ENCODE data around the gene GRIN2A.

GRIN2A gene

GRCh38 chr16:9966569-9967157, 215.6 kb downstream of the GRIN2A start:
- in situ Hi-C loops (cut with MboI; ENCODE audit: low sequenced_read_pairs) = no loop called here
- Histone ChIP-seq H3K9me3 (no peaks in the 10 kb centered on the region), H3K4me3 (no peak overlapping the region), H3K4me1 (no peaks in the 10 kb centered on the region), H3K27me3 (ENCODE audit: low read depth) (no peaks in the 10 kb centered on the region), H3K36me3 (replicated peaks) (no peaks in the 10 kb centered on the region)
- DNase-seq (ENCODE audit: low spot score in 2 of 2) = no peak

GRCh38 chr16:9965079-9965478, 217.1 kb downstream of the GRIN2A start:
- in situ Hi-C loops (cut with MboI; ENCODE audit: low sequenced_read_pairs) = no loop called here
- no peaks in the 10 kb centered on the region for H3K36me3 ChIP-seq (replicated peaks)
- no peaks in the 10 kb centered on the region for H3K4me1 ChIP-seq
- no peaks in the 10 kb centered on the region for H3K27me3 ChIP-seq (ENCODE audit: low read depth)
- DNase-seq (ENCODE audit: low spot score in 2 of 2) = no peak
- H3K9me3 ChIP-seq = no peaks in the 10 kb centered on the region
- no peak overlapping the region for H3K4me3 ChIP-seq

- Histone ChIP-seq H3K9me3 (no peaks in the 10 kb centered on the region), H3K27me3 (ENCODE audit: low read depth) (no peaks in the 10 kb centered on the region), H3K4me1 (no peaks in the 10 kb centered on the region), H3K36me3 (replicated peaks) (no peaks in the 10 kb centered on the region), H3K4me3 (no peak overlapping the region)
- in situ Hi-C loops (cut with MboI; ENCODE audit: low sequenced_read_pairs) = no loop called here
- DNase-seq (ENCODE audit: low spot score in 2 of 2) = no peak
Measured at GRCh38 chr16:9964426-9964825, 217.8 kb downstream of the GRIN2A start.

- no peak for DNase-seq (ENCODE audit: low spot score in 2 of 2)
- in situ Hi-C loops (cut with MboI; ENCODE audit: low sequenced_read_pairs) = no loop called here
- Histone ChIP-seq H3K4me1 (no peaks in the 10 kb centered on the region), H3K9me3 (no peaks in the 10 kb centered on the region), H3K27me3 (ENCODE audit: low read depth) (no peaks in the 10 kb centered on the region), H3K36me3 (replicated peaks) (no peaks in the 10 kb centered on the region), H3K4me3 (no peak overlapping the region)
Measured at GRCh38 chr16:9957433-9957832, 224.8 kb downstream of the GRIN2A start.

- DNase-seq (ENCODE audit: low spot score in 2 of 2) = no peak
- Histone ChIP-seq H3K36me3 (replicated peaks) (no peaks in the 10 kb centered on the region), H3K4me3 (no peak overlapping the region), H3K9me3 (no peaks in the 10 kb centered on the region), H3K27me3 (ENCODE audit: low read depth) (no peaks in the 10 kb centered on the region), H3K4me1 (no peaks in the 10 kb centered on the region)
- in situ Hi-C loops (cut with MboI; ENCODE audit: low sequenced_read_pairs) = no loop called here
Measured at GRCh38 chr16:9957002-9957401, 225.2 kb downstream of the GRIN2A start.

GRCh38 chr16:9955677-9956076, 226.6 kb downstream of the GRIN2A start:
- no peaks in the 10 kb centered on the region for H3K27me3 ChIP-seq (ENCODE audit: low read depth)
- in situ Hi-C loops (cut with MboI; ENCODE audit: low sequenced_read_pairs) = no loop called here
- no peaks in the 10 kb centered on the region for H3K36me3 ChIP-seq (replicated peaks)
- no peaks in the 10 kb centered on the region for H3K9me3 ChIP-seq
- H3K4me1 ChIP-seq = no peaks in the 10 kb centered on the region
- DNase-seq (ENCODE audit: low spot score in 2 of 2) = no peak
- H3K4me3 ChIP-seq = no peak overlapping the region

- Histone ChIP-seq H3K27me3 (ENCODE audit: low read depth) (no peaks in the 10 kb centered on the region), H3K4me1 (no peaks in the 10 kb centered on the region), H3K36me3 (replicated peaks) (no peaks in the 10 kb centered on the region), H3K9me3 (no peaks in the 10 kb centered on the region), H3K4me3 (no peak overlapping the region)
- in situ Hi-C loops (cut with MboI; ENCODE audit: low sequenced_read_pairs) = no loop called here
- DNase-seq (ENCODE audit: low spot score in 2 of 2) = no peak
Measured at GRCh38 chr16:9953908-9954570, 228.2 kb downstream of the GRIN2A start.

GRCh38 chr16:9950658-9951057, 231.6 kb downstream of the GRIN2A start:
- DNase-seq (ENCODE audit: low spot score in 2 of 2) = no peak
- in situ Hi-C loops (cut with MboI; ENCODE audit: low sequenced_read_pairs) = no loop called here

GRCh38 chr16:9949396-9949795, 232.8 kb downstream of the GRIN2A start:
- Histone ChIP-seq H3K4me3 (no peak overlapping the region), H3K4me1 (no peaks in the 10 kb centered on the region), H3K27me3 (ENCODE audit: low read depth) (no peaks in the 10 kb centered on the region), H3K36me3 (replicated peaks) (no peaks in the 10 kb centered on the region), H3K9me3 (no peaks in the 10 kb centered on the region)
- DNase-seq (ENCODE audit: low spot score in 2 of 2) = no peak
- in situ Hi-C loops (cut with MboI; ENCODE audit: low sequenced_read_pairs) = no loop called here

More at GRCh38 chr16:9950658-9951057, 231.6 kb downstream of the GRIN2A start:
- no peaks in the 10 kb centered on the region for H3K27me3 ChIP-seq (ENCODE audit: low read depth)
- no peak overlapping the region for H3K4me3 ChIP-seq
- H3K36me3 ChIP-seq (replicated peaks) = no peaks in the 10 kb centered on the region
- H3K4me1 ChIP-seq = no peaks in the 10 kb centered on the region
- H3K9me3 ChIP-seq = no peaks in the 10 kb centered on the region

- Histone ChIP-seq H3K4me3 (no peak overlapping the region), H3K4me1 (no peaks in the 10 kb centered on the region), H3K9me3 (no peaks in the 10 kb centered on the region), H3K27me3 (ENCODE audit: low read depth) (no peaks in the 10 kb centered on the region), H3K36me3 (replicated peaks) (no peaks in the 10 kb centered on the region)
- DNase-seq (ENCODE audit: low spot score in 2 of 2) = no peak
- in situ Hi-C loops (cut with MboI; ENCODE audit: low sequenced_read_pairs) = no loop called here
Measured at GRCh38 chr16:9948933-9949332, 233.3 kb downstream of the GRIN2A start.

- in situ Hi-C loops (cut with MboI; ENCODE audit: low sequenced_read_pairs) = no loop called here
- no peak for DNase-seq (ENCODE audit: low spot score in 2 of 2)
- Histone ChIP-seq H3K9me3 (no peaks in the 10 kb centered on the region), H3K4me1 (no peaks in the 10 kb centered on the region), H3K27me3 (ENCODE audit: low read depth) (no peaks in the 10 kb centered on the region), H3K4me3 (no peak overlapping the region), H3K36me3 (replicated peaks) (no peaks in the 10 kb centered on the region)
Measured at GRCh38 chr16:9946022-9946720, 236.1 kb downstream of the GRIN2A start.

- in situ Hi-C loops (cut with MboI; ENCODE audit: low sequenced_read_pairs) = no loop called here
- H3K4me1 ChIP-seq = no peaks in the 10 kb centered on the region
- DNase-seq (ENCODE audit: low spot score in 2 of 2) = no peak
Measured at GRCh38 chr16:9943121-9943520, 239.1 kb downstream of the GRIN2A start.

GRCh38 chr16:9941245-9941644, 241.0 kb downstream of the GRIN2A start:
- Histone ChIP-seq H3K27me3 (ENCODE audit: low read depth) (no peaks in the 10 kb centered on the region), H3K36me3 (replicated peaks) (no peaks in the 10 kb centered on the region), H3K4me3 (no peak overlapping the region), H3K9me3 (no peaks in the 10 kb centered on the region), H3K4me1 (no peaks in the 10 kb centered on the region)
- no peak for DNase-seq (ENCODE audit: low spot score in 2 of 2)
- in situ Hi-C loops (cut with MboI; ENCODE audit: low sequenced_read_pairs) = no loop called here

More at GRCh38 chr16:9943121-9943520, 239.1 kb downstream of the GRIN2A start:
- no peaks in the 10 kb centered on the region for H3K9me3 ChIP-seq
- H3K4me3 ChIP-seq = no peak overlapping the region
- no peaks in the 10 kb centered on the region for H3K36me3 ChIP-seq (replicated peaks)
- no peaks in the 10 kb centered on the region for H3K27me3 ChIP-seq (ENCODE audit: low read depth)

- in situ Hi-C loops (cut with MboI; ENCODE audit: low sequenced_read_pairs) = no loop called here
- no peak for DNase-seq (ENCODE audit: low spot score in 2 of 2)
- Histone ChIP-seq H3K9me3 (no peaks in the 10 kb centered on the region), H3K36me3 (replicated peaks) (no peaks in the 10 kb centered on the region), H3K4me3 (no peak overlapping the region), H3K27me3 (ENCODE audit: low read depth) (no peaks in the 10 kb centered on the region), H3K4me1 (no peaks in the 10 kb centered on the region)
Measured at GRCh38 chr16:9934723-9935508, 247.3 kb downstream of the GRIN2A start.
